Common myeloid progenitor, CD34-positive (primary cell): ENCODE measurements around the gene FKBP5.

Experiments used
- CTCF ChIA-PET: fragments of 350-600 bp; sonication (Branson Sonifier 250); formaldehyde crosslinking; loops from one replicate; lab custom pipeline; 2021; ENCODE audit warnings: antibody characterized with exemption; lab: Charles Lee
- POLR2A ChIA-PET: fragments of 350-600 bp; sonication (Branson Sonifier 250); formaldehyde crosslinking; loops from one replicate; lab custom pipeline; 2021; ENCODE audit warnings: antibody characterized with exemption; lab: Charles Lee
- DNase-seq, 3 donors: peaks; one replicate each; pipeline versions ENCODE4 v3.0.0 to v3.0.0-alpha.2; 2013
- H3K27ac ChIP-seq, 2 experiments: 1 replicate in 1 of 2; 2 replicates in 1 of 2; pipeline ENCODE4 v1.7.0; 2013; ENCODE audit warnings: inconsistent platforms in 2 of 2, low read length in 2 of 2, mild to moderate bottlenecking in 2 of 2, low read depth in 1 of 2, moderate library complexity in 1 of 2; ENCODE audit not compliant: severe bottlenecking in 2 of 2, insufficient read depth in 1 of 2, poor library complexity in 1 of 2
- H3K27me3 ChIP-seq, 5 experiments: replicated peaks in 2 of 5; 1 replicate in 3 of 5; 2 replicates in 2 of 5; pipeline versions ENCODE4 v1.6.1 to v1.7.0; 2013; ENCODE audit warnings: low read length in 4 of 5, mild to moderate bottlenecking in 2 of 5, moderate library complexity in 2 of 5, inconsistent platforms in 1 of 5; ENCODE audit not compliant: insufficient read depth in 5 of 5, control insufficient read depth in 4 of 5
- H3K36me3 ChIP-seq, 4 experiments: 1 replicate in 2 of 4; 2 replicates in 2 of 4; pipeline versions ENCODE4 v1.6.1 to v1.7.0; 2013; ENCODE audit warnings: low read length in 3 of 4, control low read depth in 1 of 4, mild to moderate bottlenecking in 1 of 4; ENCODE audit not compliant: control insufficient read depth in 4 of 4, insufficient read depth in 4 of 4
- H3K4me1 ChIP-seq, 4 experiments: 1 replicate in 3 of 4; 2 replicates in 1 of 4; pipeline versions ENCODE4 v1.6.1 to v1.7.1; 2013; ENCODE audit warnings: low read length in 3 of 4, mild to moderate bottlenecking in 3 of 4, control low read depth in 1 of 4, inconsistent platforms in 1 of 4, moderate library complexity in 1 of 4; ENCODE audit not compliant: control insufficient read depth in 4 of 4, insufficient read depth in 4 of 4; ENCODE audit errors: control extremely low read depth in 1 of 4
- H3K4me3 ChIP-seq, 7 experiments: 1 replicate in 4 of 7; 2 replicates in 3 of 7; pipeline versions ENCODE4 v1.5.1 to v1.7.0; 2013; ENCODE audit warnings: mild to moderate bottlenecking in 7 of 7, low read length in 6 of 7, moderate library complexity in 6 of 7, inconsistent platforms in 2 of 7, low read depth in 2 of 7, control low read depth in 1 of 7; ENCODE audit not compliant: insufficient read depth in 4 of 7, control insufficient read depth in 1 of 7; ENCODE audit errors: extremely low read depth in 1 of 7
- H3K9me3 ChIP-seq, 5 experiments: 1 replicate in 4 of 5; 2 replicates in 1 of 5; pipeline versions ENCODE4 v1.6.1 to v1.7.1; 2013; ENCODE audit warnings: low read length in 4 of 5, mild to moderate bottlenecking in 2 of 5, inconsistent platforms in 1 of 5, low read depth in 1 of 5, moderate library complexity in 1 of 5; ENCODE audit not compliant: control insufficient read depth in 4 of 5, insufficient read depth in 2 of 5; ENCODE audit errors: control extremely low read depth in 1 of 5
- WGBS: methylation state at CpG from one replicate; pipeline ENCODE4 v1.1.5; 2013; ENCODE audit not compliant: insufficient coverage; 5-methylcytosine and 5-hydroxymethylcytosine counted together

Gene FKBP5

DNA sequence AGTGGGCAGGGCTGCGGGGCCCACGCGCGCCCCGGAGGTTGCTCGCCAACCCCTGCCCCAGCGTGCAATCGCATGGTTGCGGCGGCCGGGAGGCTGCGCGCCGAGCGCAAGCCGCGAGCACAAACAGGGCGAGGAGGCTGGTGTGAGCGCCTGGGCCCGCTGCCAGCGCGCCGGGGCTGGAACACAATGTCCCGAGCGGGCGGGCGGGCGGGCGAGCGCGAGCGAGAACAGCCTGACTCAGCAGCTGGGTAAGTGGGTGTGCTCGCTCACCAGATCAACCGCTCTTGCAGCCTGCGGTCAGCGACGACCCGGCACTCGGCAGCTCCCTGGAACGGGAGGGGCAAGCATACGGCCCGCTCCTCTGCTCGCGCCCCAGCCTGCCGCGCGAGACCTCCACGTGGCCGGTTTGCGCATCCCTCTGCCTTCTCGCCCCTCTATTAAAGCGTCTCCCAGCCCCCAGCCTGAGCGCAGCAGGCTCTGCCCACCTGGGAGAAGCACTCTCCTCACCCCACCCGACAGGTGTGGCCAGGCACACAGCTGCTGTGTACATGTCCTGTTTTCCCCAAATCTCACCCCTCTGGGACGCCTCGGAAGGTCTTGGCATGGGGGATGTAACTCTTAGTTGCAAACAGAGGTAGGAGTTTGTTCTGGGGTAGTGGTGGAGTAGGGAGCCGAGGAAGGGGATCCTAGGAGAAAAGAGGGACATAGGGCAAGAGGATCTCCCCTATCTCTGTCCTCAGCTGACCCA, 39.4 kb upstream of the FKBP5 start:
- no peaks in the 10 kb centered on the region for H3K36me3 ChIP-seq
- peak overlapping the region; percentile 57 to 76 for H3K27ac ChIP-seq
- H3K27me3 ChIP-seq, result no peaks in the 10 kb centered on the region
- H3K4me3 ChIP-seq, result peak overlapping the region in 6 of 7 experiments; percentile 26 to 71 (median 62)
- no peaks in the 10 kb centered on the region for H3K9me3 ChIP-seq
- DNase-seq, result peak; percentile 97 to 99 (median 98)
- peaks cover 32 to 90% (median 87%) of the 10 kb centered on the region in 4 experiments for H3K4me1 ChIP-seq
- ChIA-PET CTCF (interaction anchor here (0.7 to 7.9 kb wide), 8 partner anchors 11 to 129 kb away, joined by 3 to 73 read pairs (median 4); no protein-coding TSS in a partner anchor), POLR2A (interaction anchor here (0.9 kb wide), 1 partner anchor 10 kb away, joined by 4 read pairs; no protein-coding TSS in a partner anchor)
- 0% methylated on average over 38 of the region's 57 CpGs for WGBS

DNA sequence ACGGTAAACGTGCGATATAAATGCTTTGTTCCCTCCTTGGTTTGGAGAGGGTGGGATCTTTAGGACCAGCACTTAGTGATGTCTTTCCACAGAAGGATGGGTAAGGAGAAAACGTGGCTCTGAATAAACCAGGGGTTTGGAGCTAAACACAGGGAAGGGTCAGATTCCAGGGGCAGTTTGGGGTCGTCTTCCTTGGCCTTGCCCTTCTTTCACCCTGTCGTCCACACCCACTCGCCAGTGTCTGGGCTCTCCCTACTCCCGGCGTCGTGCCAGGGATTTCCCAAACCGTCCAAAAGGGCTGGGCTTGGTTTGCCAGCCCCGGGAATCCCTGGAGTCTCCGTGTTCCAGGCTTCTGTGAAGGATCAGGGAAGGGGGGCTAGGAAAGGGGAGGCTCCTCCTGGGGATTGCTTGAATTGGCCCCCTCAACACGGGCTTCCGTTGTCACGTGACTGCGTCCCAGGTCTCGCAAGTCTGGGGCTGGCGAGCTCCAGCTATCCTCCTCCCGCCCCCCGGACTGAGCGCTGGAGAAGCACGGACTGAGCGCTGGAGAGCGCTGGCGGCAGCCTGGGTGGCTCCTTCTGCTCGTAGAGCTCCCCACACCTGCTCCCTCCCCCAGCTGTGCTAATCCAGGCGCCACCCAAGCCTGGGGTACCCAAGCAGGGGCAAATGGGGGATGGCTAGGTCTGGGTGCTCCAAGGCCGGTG, 38.7 kb upstream of the FKBP5 start:
- Histone ChIP-seq H3K9me3 (no peaks in the 10 kb centered on the region), H3K36me3 (no peaks in the 10 kb centered on the region), H3K27me3 (no peaks in the 10 kb centered on the region), H3K4me3 (peak overlapping the region in 6 of 7 experiments; percentile 26 to 71 (median 62)), H3K27ac (peak overlapping the region in 1 of 2 experiments; percentile 71), H3K4me1 (peaks cover 27 to 88% (median 83%) of the 10 kb centered on the region in 4 experiments)
- no peak for DNase-seq
- POLR2A ChIA-PET, result interaction anchor here (0.9 kb wide), 1 partner anchor 9 kb away, joined by 4 read pairs; no protein-coding TSS in a partner anchor
- 21% methylated on average over 25 of the region's 29 CpGs for WGBS
- CTCF ChIA-PET, result interaction anchor here (1.2 to 7.9 kb wide), 5 partner anchors 10 to 128 kb away, joined by 3 to 73 read pairs (median 7); no protein-coding TSS in a partner anchor

DNA sequence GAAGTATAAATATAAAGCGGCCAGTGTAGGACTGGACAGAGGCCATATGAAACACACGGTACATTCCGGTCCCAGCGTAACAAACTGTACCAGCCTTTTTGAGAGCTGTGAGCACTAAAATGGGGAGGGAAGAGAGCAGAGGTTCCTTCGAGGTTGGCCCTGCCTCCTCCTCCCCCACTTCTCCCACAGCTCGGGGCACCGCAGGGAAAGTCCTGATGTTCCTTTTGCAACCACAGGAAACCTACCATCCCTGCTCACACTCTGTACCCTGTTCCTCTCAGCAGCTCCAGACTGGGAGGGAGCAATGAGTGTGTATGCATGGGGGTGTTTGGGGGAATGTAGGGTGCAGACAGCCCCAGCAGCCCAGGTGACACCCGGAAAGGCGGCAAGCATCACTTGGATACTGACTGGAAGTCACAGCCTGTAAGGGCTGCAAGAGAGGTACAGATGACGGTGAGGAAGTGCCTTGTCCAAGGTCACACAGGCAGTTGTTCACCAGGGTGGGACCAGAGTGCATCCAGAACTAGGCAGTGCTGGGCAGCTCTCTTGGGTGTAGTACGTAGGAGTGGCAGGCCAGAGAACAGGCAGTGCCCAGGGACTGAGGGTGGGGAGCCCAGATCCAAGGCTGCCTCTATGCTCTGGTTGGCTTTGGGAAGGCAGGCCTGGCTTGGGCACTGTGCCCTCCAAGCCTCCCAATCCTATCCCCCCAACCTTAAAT, 37.2 kb upstream of the FKBP5 start:
- 32% methylated on average over 8 of the region's 11 CpGs for WGBS
- Histone ChIP-seq H3K36me3 (no peaks in the 10 kb centered on the region), H3K4me1 (peaks cover 24 to 93% (median 90%) of the 10 kb centered on the region in 4 experiments), H3K27me3 (no peaks in the 10 kb centered on the region), H3K27ac (no peak overlapping the region), H3K9me3 (no peaks in the 10 kb centered on the region), H3K4me3 (peak overlapping the region in 1 of 7 experiments; percentile 17)
- POLR2A ChIA-PET, result interaction anchor here (0.6 kb wide), 2 partner anchors 304 to 1071 kb away, joined by 3 read pairs; no protein-coding TSS in a partner anchor
- CTCF ChIA-PET, result interaction anchor here (0.7 to 2.2 kb wide), 6 partner anchors 8 to 141 kb away, joined by 3 to 7 read pairs (median 4); partner anchors contain the start of gene ARMC12
- peak in 2 of 3 donors; percentile 43 to 53 for DNase-seq

DNA sequence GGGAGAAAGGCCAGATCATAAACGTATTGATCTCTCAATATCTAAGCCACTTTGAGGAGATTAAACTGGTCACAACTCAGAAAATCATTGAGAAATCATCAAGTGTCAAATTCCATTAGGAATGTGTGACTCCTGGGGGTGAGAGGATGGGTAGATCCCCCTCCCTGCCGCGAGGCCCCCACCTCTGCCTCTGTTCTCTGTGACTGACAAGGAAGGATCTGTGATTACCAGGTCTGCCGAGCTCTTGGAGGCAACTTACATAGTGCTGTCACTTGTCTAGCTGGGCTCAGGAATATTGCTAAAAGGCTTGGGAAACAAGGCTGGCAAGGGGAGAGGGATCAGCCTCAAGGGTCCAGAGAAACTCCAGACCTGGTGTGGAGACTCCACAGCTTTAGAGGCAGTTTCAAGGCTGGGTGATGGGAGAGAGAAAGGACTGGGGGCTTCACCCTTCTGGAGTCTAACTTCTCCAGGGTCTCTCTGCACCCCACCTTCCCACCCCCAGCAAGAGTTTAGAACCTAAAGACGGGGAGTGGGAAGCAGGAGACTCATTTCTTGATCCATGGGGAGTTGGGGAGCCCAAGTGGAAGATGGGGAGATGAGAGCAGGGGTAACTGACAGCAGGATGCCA, 36.5 kb upstream of the FKBP5 start:
- DNase-seq, result no peak
- POLR2A ChIA-PET, result no interaction called here
- Histone ChIP-seq H3K27ac (no peak overlapping the region), H3K27me3 (no peaks in the 10 kb centered on the region), H3K4me1 (peaks cover 20 to 93% (median 90%) of the 10 kb centered on the region in 4 experiments), H3K36me3 (no peaks in the 10 kb centered on the region), H3K9me3 (no peaks in the 10 kb centered on the region), H3K4me3 (peak overlapping the region in 1 of 7 experiments; percentile 17)
- 73% methylated on average over 3 of the region's 5 CpGs for WGBS
- CTCF ChIA-PET, result interaction anchor here (1.0 to 2.2 kb wide), 7 partner anchors 9 to 141 kb away, joined by 3 to 7 read pairs (median 4); partner anchors contain the start of gene ARMC12

DNA sequence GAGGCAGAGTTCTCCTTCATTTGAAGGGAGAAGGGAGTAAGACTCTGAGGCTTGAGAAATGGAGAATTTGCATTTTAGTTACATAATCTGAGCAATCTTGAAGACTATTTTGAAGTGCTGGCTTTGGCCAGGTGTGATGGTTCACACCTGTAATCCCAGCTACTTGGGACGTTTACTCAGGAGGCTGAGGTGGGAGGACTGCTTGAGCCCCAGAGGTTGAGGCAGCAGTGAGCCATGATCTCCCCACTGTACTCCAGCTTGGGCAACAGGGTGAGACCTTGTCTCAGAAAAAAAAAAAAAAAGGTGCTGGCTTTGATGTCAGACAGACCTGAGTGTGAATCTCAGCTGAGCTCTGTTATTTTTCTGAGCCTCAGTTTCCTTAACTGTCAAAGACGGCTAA, 35.8 kb upstream of the FKBP5 start:
- Histone ChIP-seq H3K27me3 (no peaks in the 10 kb centered on the region), H3K9me3 (no peaks in the 10 kb centered on the region), H3K4me1 (peaks cover 17 to 93% (median 90%) of the 10 kb centered on the region in 4 experiments), H3K4me3 (no peak overlapping the region), H3K27ac (no peak overlapping the region), H3K36me3 (no peaks in the 10 kb centered on the region)
- ChIA-PET POLR2A (interaction anchor here (0.7 kb wide), 1 partner anchor 299 kb away, joined by 6 read pairs; no protein-coding TSS in a partner anchor), CTCF (interaction anchor here (1.0 to 2.1 kb wide), 4 partner anchors 10 to 140 kb away, joined by 3 to 6 read pairs (median 4); partner anchors contain the start of gene ARMC12)
- WGBS, result 100% methylated on average over 1 of the region's 2 CpGs
- DNase-seq, result no peak

DNA sequence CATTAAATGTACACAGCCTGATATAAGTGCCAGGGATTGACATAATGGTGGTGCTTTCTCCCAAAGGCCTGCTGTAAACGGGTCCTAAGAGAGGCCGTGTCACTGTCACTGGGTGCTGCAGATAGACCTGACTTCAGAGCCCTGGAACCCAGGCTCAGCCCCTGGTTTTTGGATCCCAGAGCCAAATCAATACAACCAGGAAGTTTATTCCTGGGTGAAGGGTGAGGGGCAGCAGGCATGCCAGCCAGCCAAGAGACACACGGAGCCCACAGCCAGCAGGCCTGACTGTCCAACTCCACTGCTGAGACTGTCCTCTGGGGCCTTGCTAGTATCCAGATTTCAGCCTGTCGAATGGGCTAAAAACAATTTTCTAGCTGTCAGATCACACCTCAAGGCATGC, 35.3 kb upstream of the FKBP5 start:
- Histone ChIP-seq H3K9me3 (no peaks in the 10 kb centered on the region), H3K27me3 (no peaks in the 10 kb centered on the region), H3K36me3 (no peaks in the 10 kb centered on the region), H3K4me1 (peaks cover 17 to 93% (median 90%) of the 10 kb centered on the region in 4 experiments), H3K4me3 (no peak overlapping the region), H3K27ac (no peak overlapping the region)
- no peak for DNase-seq
- ChIA-PET CTCF (interaction anchor here (1.3 to 2.1 kb wide), 2 partner anchors 12 to 13 kb away, joined by 4 to 6 read pairs; partner anchors contain the start of gene ARMC12), POLR2A (interaction anchor here (0.7 kb wide), 1 partner anchor 300 kb away, joined by 6 read pairs; no protein-coding TSS in a partner anchor)
- 93% methylated on average over 3 of the region's 4 CpGs for WGBS
